WTC11 (cell line): ENCODE results near the gene MPIG6B. TPM values are rescaled to one million over a fixed set of nuclear protein-coding genes. Genes with fewer than 3 reads are reported as not detected.

ENCODE experiments used
- ATAC-seq: fragments of 200-7000 bp; cut with Tn5 transposase; 2 replicates; pipeline ENCODE4 v1.10.0; 2021; ENCODE audit warnings: mild to moderate bottlenecking, moderate library complexity
- CTCF ChIA-PET: fragments of 300-600 bp; sonication (Branson Sonifier 250); formaldehyde crosslinking; loops from one replicate; lab custom pipeline; 2021; ENCODE audit warnings: antibody characterized with exemption; lab: Charles Lee
- POLR2A ChIA-PET: fragments of 350-600 bp; sonication (Branson Sonifier 250); formaldehyde crosslinking; loops from one replicate; lab custom pipeline; 2021; ENCODE audit warnings: antibody characterized with exemption; lab: Charles Lee
- DNase-seq: peaks from one replicate; pipeline ENCODE4 v3.0.0; 2021; ENCODE audit warnings: low spot score
- H3K27ac Mint-ChIP-seq: 2 replicates; pipeline ENCODE4 v1.8.0; 2021; ENCODE audit warnings: mixed read lengths
- H3K27me3 Mint-ChIP-seq: 2 replicates; pipeline ENCODE4 v1.8.0; 2021; ENCODE audit warnings: low read depth, mild to moderate bottlenecking, moderate library complexity, mixed read lengths
- H3K36me3 Mint-ChIP-seq: 2 replicates; pipeline ENCODE4 v1.8.0; 2021; ENCODE audit warnings: mixed read lengths
- H3K4me1 Mint-ChIP-seq: 2 replicates; pipeline ENCODE4 v1.8.0; 2022; ENCODE audit warnings: mixed read lengths
- H3K4me3 Mint-ChIP-seq: 2 replicates; pipeline ENCODE4 v1.8.0; 2021; ENCODE audit warnings: mild to moderate bottlenecking, moderate library complexity, mixed read lengths
- H3K9me3 Mint-ChIP-seq: 2 replicates; pipeline ENCODE4 v1.8.0; 2021; ENCODE audit warnings: mixed read lengths
- ARID4B ChIP-seq: sonication (generic); formaldehyde crosslinking; IDR thresholded peaks from 2 replicates; pipeline ENCODE4 v1.8.0; 2023; ENCODE audit warnings: missing genetic modification reagents, mild to moderate bottlenecking, borderline replicate concordance
- ATF1 ChIP-seq: sonication (generic); formaldehyde crosslinking; IDR thresholded peaks from 2 replicates; pipeline ENCODE4 v1.8.1; 2023; ENCODE audit warnings: mild to moderate bottlenecking, moderate library complexity, missing genetic modification reagents
- CBFB ChIP-seq: sonication (generic); formaldehyde crosslinking; IDR thresholded peaks from 2 replicates; pipeline ENCODE4 v1.8.1; 2022; ENCODE audit warnings: mild to moderate bottlenecking, low read depth, missing genetic modification reagents
- CTCF ChIP-seq: fragments of 200-600 bp; IDR thresholded peaks from 2 replicates; pipeline ENCODE4 v1.8.0; 2022; ENCODE audit warnings: antibody characterized with exemption
- ERG ChIP-seq: fragments of 250-450 bp; sonication (Bioruptor Pico); IDR thresholded peaks from 2 replicates; pipeline ENCODE4 v1.8.0; 2021; ENCODE audit warnings: mild to moderate bottlenecking
- ESRRA ChIP-seq: sonication (generic); formaldehyde crosslinking; IDR thresholded peaks from 2 replicates; pipeline ENCODE4 v1.8.1; 2022; ENCODE audit warnings: mild to moderate bottlenecking, missing genetic modification reagents, borderline replicate concordance
- MLX ChIP-seq: sonication (generic); formaldehyde crosslinking; IDR thresholded peaks from 2 replicates; pipeline ENCODE4 v1.8.1; 2023; ENCODE audit warnings: mild to moderate bottlenecking, missing genetic modification reagents, moderate library complexity
- NR1H2 ChIP-seq: sonication (generic); formaldehyde crosslinking; IDR thresholded peaks from 2 replicates; pipeline ENCODE4 v1.9.0; 2021; ENCODE audit warnings: mild to moderate bottlenecking, moderate library complexity, missing genetic modification reagents
- PRRX2 ChIP-seq: fragments of 250-450 bp; sonication (Bioruptor Pico); IDR thresholded peaks from 2 replicates; pipeline ENCODE4 v1.8.0; 2021; ENCODE audit warnings: mild to moderate bottlenecking
- USF2 ChIP-seq: sonication (generic); formaldehyde crosslinking; IDR thresholded peaks from 2 replicates; pipeline ENCODE4 v1.8.1; 2023; ENCODE audit warnings: mild to moderate bottlenecking, missing genetic modification reagents, moderate library complexity
- ZNF219 ChIP-seq: sonication (generic); formaldehyde crosslinking; IDR thresholded peaks from 2 replicates; pipeline ENCODE4 v1.8.0; 2023; ENCODE audit warnings: missing genetic modification reagents, mild to moderate bottlenecking, borderline replicate concordance
- total RNA-seq: library from RNA; stranded (reverse); gene quantifications from 3 replicates; pipeline ENCODE4 v1.2.3, GENCODE V29; 2021

MPIG6B gene
- total RNA-seq, 1 experiment from 2014 or later = 0.09 TPM

GRCh38 chr6:31693535-31693934 lies 29.6 kb upstream of the MPIG6B start (continued):
- no peak for TF ChIP-seq NR1H2 (CRISPR knock-in tag)
- TF ChIP-seq ERG = no peak
- TF ChIP-seq CTCF = no peak
- no peak for TF ChIP-seq CBFB (CRISPR knock-in tag)
- TF ChIP-seq ATF1 (CRISPR knock-in tag) = no peak
- no peak for TF ChIP-seq MLX
- no peak for TF ChIP-seq ARID4B (CRISPR knock-in tag)

- H3K36me3 Mint-ChIP-seq = peaks cover 11% of the 10 kb centered on the region
- ATAC-seq (no peak), DNase-seq (no peak)
- H3K4me1 Mint-ChIP-seq = peaks cover 8% of the 10 kb centered on the region
- ChIA-PET POLR2A (no interaction called here), CTCF (interaction anchor here (0.7 kb wide), 1 partner anchor 191 kb away, joined by 3 read pairs; no protein-coding TSS in a partner anchor)
- H3K27me3 Mint-ChIP-seq = no peaks in the 10 kb centered on the region; the same call in 1 of the 2 replicates
- peak overlapping the region; percentile 41 for H3K27ac Mint-ChIP-seq
- no peak overlapping the region for H3K4me3 Mint-ChIP-seq
- TF ChIP-seq PRRX2 (no peak), ARID4B (CRISPR knock-in tag) (no peak)
- no peaks in the 10 kb centered on the region for H3K9me3 Mint-ChIP-seq
Measured at GRCh38 chr6:31697555-31697954, 25.6 kb upstream of the MPIG6B start.

GRCh38 chr6:31700740-31701401 lies 22.3 kb upstream of the MPIG6B start:
- peak overlapping the region; percentile 95 for H3K4me3 Mint-ChIP-seq
- ATAC-seq = no peak
- peaks cover 12% of the 10 kb centered on the region for H3K4me1 Mint-ChIP-seq
- no peak overlapping the region for H3K27ac Mint-ChIP-seq
- TF ChIP-seq ESRRA (CRISPR knock-in tag) = no peak
- TF ChIP-seq USF2 (CRISPR knock-in tag) = no peak
- TF ChIP-seq ZNF219 (CRISPR knock-in tag) = no peak
- no peaks in the 10 kb centered on the region for H3K9me3 Mint-ChIP-seq
- no peak for DNase-seq
- no peaks in the 10 kb centered on the region; the same call in 1 of the 2 replicates for H3K27me3 Mint-ChIP-seq
- ChIA-PET CTCF (interaction anchor here (1.2 kb wide), 1 partner anchor 11 kb away, joined by 3 read pairs; no protein-coding TSS in a partner anchor), POLR2A (no interaction called here)
- peaks cover 7% of the 10 kb centered on the region; the same call in 1 of the 2 replicates for H3K36me3 Mint-ChIP-seq
